A673 (cell line): ENCODE results near the gene SECISBP2.

Source experiments
- EZH2 ChIP-seq: fragments of 200-600 bp; sonication (generic); IDR thresholded peaks from 2 replicates; pipeline ENCODE4 v1.6.1; 2017; ENCODE audit warnings: borderline replicate concordance, low read depth, mild to moderate bottlenecking, mixed read lengths, antibody characterized with exemption, low read length; ENCODE audit not compliant: poor library complexity, severe bottlenecking
- TF ChIP-seq, protein P1 (sequence below): fragments of 300-800, 200-600 bp; sonication (generic); conservative IDR thresholded peaks from 2 replicates; pipeline ENCODE4 v1.5.1; 2017; ENCODE audit warnings: low read depth, mild to moderate bottlenecking, antibody characterized with exemption, low read length, moderate library complexity, mixed read lengths

DNA sequence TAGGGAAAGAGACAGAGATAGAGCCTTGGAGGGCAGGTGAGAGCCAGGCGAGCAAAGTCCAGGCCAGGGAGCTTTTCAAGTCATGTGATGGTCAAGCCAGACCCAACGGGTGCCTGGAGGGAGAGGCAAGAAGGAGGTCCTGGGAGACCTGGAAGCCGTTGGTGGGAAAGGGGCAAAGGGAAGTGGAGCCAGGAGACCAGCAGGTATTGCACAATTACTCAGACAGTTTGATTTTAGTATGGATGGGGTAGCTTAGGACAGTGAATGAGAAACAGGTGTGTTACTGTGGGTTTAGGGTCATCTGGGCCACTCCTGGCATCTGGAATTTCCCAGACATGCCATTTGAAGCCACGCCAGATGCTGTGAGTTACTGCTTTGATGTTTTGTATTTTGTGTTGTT, 5.1 kb downstream of the SECISBP2 start:
- TF ChIP-seq, protein P1, sequence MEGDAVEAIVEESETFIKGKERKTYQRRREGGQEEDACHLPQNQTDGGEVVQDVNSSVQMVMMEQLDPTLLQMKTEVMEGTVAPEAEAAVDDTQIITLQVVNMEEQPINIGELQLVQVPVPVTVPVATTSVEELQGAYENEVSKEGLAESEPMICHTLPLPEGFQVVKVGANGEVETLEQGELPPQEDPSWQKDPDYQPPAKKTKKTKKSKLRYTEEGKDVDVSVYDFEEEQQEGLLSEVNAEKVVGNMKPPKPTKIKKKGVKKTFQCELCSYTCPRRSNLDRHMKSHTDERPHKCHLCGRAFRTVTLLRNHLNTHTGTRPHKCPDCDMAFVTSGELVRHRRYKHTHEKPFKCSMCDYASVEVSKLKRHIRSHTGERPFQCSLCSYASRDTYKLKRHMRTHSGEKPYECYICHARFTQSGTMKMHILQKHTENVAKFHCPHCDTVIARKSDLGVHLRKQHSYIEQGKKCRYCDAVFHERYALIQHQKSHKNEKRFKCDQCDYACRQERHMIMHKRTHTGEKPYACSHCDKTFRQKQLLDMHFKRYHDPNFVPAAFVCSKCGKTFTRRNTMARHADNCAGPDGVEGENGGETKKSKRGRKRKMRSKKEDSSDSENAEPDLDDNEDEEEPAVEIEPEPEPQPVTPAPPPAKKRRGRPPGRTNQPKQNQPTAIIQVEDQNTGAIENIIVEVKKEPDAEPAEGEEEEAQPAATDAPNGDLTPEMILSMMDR, result no peak
- no peak for TF ChIP-seq EZH2
